KOPT-K1 (cell line): Measurements from ENCODE around the gene RDM1.

Experiments
- H3K27ac ChIP-seq: fragments of 200-600 bp; sonication (generic); 2 replicates; pipeline ENCODE4 v1.5.1; 2016; ENCODE audit warnings: antibody characterized with exemption, mild to moderate bottlenecking, low read depth, low read length; ENCODE audit not compliant: poor library complexity, severe bottlenecking
- H3K36me3 ChIP-seq: fragments of 200-600 bp; sonication (generic); 2 replicates; pipeline ENCODE4 v1.5.1; 2017; ENCODE audit warnings: antibody characterized with exemption, mild to moderate bottlenecking, low read length, moderate library complexity; ENCODE audit not compliant: insufficient read depth
- H3K9me3 ChIP-seq: fragments of 200-600 bp; sonication (generic); 2 replicates; pipeline ENCODE4 v1.5.1; 2017; ENCODE audit warnings: antibody characterized with exemption, low read length, mild to moderate bottlenecking; ENCODE audit not compliant: insufficient read depth, poor library complexity, severe bottlenecking

The RDM1 gene

DNA sequence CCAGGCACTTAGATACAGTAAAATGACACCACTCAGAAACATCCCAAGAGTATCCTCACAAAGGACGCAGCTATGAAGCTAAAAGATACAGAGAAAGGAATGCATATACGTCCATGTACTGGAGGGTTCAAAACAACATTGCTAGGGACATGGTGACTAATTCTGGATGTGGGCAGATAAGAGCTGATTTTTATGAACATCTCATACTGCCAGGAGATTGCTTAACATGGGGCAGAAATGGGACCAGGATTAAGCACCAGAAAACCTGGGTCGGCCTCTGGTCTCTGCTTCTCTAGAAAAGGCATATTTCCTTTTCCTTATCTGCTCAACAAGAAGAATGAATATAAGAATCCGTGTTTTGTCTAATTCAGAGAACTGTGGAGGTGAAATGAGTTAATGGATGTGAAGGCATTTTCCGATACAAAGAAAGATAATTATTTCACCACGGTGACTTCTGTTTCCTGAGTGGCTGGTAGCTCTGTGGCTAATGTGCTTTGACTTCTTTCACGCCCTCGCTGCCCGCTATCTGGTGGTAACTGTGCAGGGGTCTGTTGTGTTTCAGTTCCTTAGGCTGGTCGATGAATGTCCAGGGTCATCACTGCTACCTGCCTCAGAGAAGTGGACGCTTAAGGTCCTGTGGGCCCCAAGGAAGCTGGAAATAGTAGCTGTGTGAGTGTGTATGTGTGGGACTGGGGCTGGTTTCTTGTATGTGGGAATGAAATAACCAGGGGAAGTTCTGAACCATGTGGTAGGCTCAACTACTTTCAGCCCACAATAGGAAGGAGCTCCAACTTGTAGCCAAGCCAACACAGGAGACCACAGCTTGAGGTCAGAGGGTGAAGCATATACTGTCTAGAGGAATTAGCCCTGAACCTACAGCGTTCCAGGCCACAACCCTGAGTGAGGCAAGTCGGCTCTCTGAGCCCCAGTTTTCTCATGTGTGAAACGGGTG is 34.7 kb downstream of the RDM1 start:
- Histone ChIP-seq H3K9me3 (no peaks in the 10 kb centered on the region), H3K27ac (no peak overlapping the region), H3K36me3 (no peaks in the 10 kb centered on the region)

DNA sequence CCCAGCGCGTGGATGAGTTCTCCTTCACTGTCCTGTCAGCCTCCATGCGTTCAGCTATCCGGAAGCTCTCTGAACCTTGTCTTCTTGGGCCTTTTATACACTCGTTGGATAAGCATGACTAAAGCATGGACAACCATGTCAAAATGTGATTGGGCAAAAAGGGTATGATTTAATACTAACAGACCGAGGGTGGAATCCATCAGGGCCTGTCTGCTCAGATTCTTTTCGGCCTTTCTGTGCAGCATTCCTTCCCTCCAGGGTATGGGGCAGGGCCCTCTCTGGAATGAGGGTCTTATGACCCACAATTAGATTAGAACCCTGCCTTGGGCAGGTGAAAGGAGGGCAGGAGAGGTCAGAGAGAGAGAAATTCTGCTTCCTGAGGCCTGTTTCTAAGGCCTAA is 36.4 kb downstream of the RDM1 start:
- Histone ChIP-seq H3K9me3 (no peaks in the 10 kb centered on the region), H3K36me3 (no peaks in the 10 kb centered on the region), H3K27ac (no peak overlapping the region)

DNA sequence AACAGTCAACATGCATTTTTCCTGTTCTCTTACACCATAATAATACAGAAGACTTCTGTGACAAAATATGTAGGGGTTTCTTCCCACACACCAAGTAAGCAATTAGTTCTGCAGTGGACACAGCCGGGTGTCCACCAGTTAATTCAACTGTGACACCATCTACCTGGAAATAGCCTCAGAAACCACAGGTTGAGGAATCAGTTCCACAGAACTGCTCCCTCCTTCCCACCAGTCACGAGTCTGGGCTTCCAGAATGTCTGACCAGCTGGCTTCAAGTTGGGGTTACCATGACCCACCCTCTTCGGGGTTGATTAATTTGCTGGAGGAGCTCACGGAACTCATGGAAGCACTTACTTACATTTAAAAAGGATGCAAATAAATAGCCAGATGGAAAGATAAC is 36.8 kb downstream of the RDM1 start:
- Histone ChIP-seq H3K9me3 (no peaks in the 10 kb centered on the region), H3K27ac (no peak overlapping the region), H3K36me3 (no peaks in the 10 kb centered on the region)

DNA sequence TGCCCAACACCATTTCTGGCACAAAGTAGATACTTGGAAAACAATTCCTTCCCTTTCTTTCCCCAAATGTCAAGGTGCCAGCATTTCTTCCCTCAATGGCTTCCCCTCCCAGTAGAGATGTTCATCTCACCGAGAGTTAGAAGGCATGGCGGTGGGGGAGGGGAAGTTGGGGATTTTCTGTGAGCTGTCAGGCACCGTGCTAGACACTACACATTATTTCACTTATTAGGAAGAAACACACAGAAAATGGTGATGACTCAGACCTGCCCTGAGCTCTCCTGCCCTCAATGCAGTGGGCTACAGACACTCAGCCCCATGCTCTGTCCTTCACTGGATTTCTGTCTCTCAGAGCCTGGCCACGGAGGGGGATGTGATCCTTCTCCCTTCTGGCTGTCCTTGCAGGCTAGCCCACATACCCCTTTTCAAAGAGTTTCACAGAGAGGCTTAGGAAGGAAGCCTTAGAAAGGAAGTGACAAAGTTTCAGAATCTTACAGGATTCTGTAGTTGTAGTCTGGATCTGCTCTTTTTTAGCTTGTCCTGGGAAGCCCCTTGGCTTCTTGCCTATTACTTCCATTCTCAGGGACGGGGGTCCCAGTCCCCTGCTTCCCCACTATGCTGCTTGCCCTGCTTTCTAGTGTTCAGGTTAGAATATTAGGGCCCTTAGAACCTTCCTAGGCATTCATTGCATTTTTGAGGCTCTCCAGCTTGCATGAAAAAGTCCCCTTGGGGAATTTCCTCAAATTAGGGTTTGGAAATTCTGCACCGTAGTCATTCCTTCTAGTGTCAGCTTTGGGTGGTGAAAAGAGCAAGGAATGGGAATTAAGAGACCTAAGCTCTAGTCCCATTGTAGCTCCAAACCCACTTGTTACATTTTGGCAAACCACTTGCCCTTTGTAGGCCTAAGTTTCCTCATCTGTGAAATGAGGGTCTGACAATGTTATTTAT is 38.2 kb downstream of the RDM1 start:
- H3K9me3 ChIP-seq = no peaks in the 10 kb centered on the region
- H3K27ac ChIP-seq = no peak overlapping the region
- no peaks in the 10 kb centered on the region for H3K36me3 ChIP-seq

DNA sequence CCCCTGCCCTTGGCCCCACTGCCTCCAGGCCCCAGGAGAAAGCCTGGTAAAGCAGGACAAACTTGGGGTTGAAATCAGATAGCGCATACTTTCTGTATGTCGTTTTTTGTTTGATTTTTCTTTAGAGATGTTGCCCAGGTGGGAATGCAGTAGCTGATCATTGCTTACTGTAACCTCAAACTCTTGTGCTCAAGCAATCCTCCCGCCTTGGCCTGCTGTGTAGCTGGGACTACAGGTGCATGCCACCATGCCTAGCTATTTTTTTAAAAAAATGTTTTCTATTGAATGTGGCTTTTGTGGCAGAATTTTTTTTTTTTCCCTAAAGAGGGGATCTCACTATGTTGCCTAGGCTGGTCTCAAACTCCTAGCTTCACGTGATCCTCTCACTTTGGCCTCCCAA is 39.3 kb downstream of the RDM1 start:
- Histone ChIP-seq H3K27ac (no peak overlapping the region), H3K9me3 (no peaks in the 10 kb centered on the region)

DNA sequence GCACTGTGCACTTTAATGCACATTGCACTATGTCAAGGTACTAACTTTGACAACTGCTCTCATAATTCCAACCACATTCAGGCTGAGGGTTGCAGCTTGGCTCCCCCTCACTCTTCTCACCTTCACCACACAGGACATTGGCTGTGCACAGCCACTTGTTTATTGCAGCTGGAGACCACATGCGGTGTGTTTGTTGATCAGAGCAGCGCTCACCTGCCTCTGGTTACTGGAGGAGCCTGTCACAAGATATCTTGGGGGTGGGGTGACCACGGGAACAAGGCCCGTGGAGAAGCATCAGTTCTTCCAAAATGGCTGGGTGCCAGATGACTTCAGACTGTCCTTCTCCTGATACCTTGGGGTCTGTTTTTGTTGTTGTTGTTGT is 39.8 kb downstream of the RDM1 start:
- Histone ChIP-seq H3K36me3 (no peaks in the 10 kb centered on the region), H3K27ac (no peak overlapping the region), H3K9me3 (no peaks in the 10 kb centered on the region)

More for the DNA sequence above, 39.3 kb downstream of the RDM1 start:
- no peaks in the 10 kb centered on the region for H3K36me3 ChIP-seq

DNA sequence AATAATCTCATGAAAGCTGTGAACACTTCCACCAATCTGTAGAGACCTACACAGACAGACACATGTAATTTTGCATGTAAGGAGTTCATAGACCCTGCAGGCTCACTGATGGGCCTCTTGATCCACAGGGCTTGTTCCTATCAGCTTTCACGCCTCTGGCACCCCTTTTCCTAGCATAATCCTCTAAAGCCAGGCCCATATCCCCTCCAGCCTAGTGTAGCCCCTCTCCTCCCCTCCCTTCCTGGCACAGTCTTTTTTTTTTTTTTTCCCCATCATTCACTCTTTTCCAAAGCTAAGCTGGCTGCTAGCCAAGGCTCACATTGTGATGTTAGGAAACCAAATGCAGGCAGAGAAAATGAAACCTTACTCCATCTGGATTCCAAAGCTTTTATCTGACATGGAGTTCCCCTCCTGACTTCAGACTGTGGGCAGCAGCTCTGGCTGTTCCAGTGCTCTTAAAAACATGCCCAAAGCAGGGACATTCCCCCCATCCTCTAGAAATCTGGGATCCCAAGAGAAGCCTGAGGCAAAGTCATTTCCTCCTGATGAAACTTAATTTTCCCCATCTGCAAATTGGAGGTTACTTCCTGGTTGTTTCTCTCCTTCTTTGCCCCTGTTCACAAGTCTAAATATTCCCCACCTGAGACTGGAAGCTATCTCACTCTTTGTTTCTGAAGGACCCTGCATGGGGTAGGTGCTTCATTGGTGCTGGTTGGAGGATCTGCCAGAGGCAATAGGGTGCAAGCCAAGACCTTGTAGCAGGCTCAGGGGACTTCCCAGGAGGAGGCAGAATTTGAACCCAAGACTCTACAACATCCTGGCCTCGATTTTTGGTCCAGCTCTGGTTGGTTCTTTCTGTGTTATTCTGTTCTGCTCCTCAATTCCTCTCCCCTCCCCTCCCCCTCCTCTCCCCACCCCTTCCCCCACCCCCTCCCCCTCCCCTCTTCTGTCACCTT is 40.5 kb downstream of the RDM1 start:
- H3K9me3 ChIP-seq = no peaks in the 10 kb centered on the region
- H3K27ac ChIP-seq = no peak overlapping the region

DNA sequence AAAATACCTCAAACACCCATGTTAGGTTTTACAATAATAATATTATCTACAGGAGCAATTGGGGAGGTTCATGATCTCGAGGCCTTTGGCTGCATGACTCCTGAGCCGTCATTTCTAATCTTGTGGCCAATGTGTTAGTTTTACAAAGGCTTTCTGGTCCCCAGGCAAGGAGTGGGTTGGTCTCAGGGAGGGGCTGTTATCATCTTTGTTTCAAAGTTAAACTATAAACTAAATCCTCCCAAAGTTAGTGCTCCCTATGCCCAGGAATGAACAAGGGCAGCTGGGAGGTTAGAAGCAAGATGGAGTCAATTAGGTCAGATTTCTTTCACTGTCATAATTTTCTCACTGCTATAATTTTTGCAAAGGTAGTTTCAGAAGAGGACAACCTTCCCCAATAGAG is 41.3 kb downstream of the RDM1 start:
- H3K36me3 ChIP-seq = no peaks in the 10 kb centered on the region
- no peaks in the 10 kb centered on the region for H3K9me3 ChIP-seq
- H3K27ac ChIP-seq = no peak overlapping the region

More for the DNA sequence above, 40.5 kb downstream of the RDM1 start:
- H3K36me3 ChIP-seq = no peaks in the 10 kb centered on the region

DNA sequence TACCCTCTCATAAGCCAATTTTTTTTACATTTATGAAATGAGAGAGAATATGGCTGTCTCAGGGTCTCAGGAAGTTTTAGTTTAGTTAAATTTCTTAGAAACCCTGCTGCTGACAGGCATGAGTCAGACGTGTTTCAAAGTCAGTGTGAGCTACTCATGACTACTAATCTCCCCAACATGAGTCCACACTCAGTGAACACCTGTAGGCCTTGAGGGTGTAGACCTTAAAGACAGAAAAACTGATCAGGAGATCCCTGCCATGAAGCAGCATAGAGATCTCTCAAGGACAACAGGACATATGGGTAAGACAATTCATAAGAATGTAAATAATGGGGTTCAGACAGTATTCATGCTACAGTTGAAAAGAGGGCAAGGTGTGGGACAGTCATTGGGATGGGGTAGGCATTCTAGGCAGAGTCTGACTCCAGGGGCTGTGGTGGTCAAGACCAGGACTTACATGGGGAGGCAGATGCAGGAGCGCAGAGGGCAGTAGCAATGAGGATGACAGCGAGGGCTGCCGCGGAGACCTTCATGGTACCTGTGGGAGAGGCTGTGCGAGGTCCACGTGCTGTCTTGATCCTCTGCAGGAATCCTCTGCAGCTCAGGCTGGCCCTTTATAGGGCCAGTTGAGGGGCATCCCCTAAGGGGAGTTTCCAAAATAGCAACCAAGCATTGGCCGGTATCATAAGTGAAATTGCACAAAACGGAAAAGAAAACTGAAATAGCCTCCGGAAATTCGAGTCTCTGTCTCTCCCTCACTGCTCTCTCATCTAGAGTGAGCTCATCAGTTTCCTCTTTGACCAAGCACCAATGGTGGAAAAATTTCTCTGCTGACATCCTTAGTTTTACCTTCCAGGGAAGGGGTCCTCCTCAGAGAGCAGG is 50.6 kb downstream of the RDM1 start, which contains the start of gene CCL5:
Gene CCL5, minus strand, starts transcription at position 588 of the 882 bp plus-strand sequence.
- Histone ChIP-seq H3K9me3 (no peaks in the 10 kb centered on the region), H3K36me3 (no peaks in the 10 kb centered on the region), H3K27ac (no peak within 1 kb of the TSS)

DNA sequence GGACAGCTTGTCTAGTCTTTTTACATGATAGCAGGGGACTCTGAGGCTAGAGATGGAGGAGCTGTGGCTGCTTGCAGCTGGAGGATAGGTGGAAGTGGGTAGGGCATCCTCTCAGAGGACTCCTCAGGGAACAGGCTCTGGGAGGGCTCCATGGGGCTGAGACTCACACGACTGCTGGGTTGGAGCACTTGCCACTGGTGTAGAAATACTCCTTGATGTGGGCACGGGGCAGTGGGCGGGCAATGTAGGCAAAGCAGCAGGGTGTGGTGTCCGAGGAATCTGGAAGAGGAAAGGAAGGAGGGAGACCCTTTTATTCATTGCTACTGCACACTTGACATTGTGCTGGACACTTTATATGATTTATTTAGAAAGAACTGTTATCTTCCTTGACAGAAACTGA is 52.2 kb downstream of the RDM1 start:
- Histone ChIP-seq H3K27ac (no peak overlapping the region), H3K9me3 (no peaks in the 10 kb centered on the region), H3K36me3 (no peaks in the 10 kb centered on the region)

DNA sequence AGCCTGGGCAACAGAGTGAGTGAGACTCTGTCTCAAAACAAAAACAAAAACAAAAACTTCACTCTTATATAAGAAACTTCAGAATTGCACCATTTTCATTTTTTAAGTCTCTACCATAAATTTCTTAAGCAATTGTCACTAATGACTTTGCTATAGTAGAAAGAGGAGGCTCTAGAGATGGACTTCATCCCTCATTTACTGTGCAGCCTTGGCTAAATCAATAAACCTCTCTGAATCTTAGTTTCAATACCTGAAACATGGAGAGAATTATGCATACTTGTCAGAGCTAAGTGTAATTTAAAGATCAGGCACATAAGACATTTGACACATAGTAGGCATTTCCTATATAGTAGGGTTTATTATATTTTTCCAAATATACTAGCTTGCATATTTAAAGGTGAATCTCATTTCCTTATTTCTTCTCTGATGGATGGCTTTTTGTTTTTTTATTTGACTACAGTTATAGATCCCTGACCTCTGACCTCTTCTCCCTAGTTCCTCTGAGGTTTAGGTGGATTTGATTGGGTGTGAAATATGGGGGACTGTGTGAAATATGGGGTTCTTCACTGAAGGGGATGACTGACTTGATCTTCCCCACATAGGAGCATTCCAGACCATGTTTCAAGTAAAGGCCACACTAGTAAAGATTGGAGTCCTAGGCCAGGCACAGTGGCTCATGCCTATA is 53.1 kb downstream of the RDM1 start:
- Histone ChIP-seq H3K36me3 (no peaks in the 10 kb centered on the region), H3K27ac (no peak overlapping the region), H3K9me3 (no peaks in the 10 kb centered on the region)

DNA sequence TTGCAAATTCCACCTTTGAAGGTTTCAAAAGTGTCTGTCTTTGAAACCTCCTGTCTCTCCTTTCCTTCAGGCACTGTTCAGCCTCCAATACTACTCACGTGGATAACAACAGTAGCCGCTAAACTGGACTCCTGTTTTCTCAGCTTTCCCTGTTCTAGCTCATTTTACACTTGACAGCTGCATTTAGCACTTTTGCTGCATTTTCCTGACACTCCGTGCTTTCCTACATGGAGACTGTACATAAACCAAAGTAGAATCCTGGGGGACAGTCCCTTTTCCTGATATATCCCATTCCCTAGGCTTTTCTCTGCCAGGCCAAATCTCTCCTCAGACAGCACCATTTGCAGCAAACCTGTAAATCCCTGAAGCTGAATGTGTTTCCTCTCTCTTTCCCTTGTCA is 54.0 kb downstream of the RDM1 start:
- H3K27ac ChIP-seq = no peak overlapping the region
- H3K9me3 ChIP-seq = no peaks in the 10 kb centered on the region
- no peaks in the 10 kb centered on the region for H3K36me3 ChIP-seq

DNA sequence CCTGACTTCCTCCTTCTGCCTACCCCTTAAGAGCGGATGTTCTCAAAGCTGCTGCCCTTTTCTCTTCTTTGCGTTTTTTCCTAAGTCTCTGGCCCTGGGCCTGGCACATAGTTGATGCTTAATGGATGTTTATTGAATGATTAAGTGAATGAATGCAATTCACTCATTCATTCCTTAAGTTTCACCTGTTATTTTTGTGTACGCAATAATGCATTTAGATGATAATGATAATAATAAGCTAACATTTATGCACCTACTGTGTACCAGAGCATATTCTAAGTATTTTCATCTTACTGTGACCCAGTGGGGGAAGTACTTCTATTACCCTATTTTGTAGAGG is 54.8 kb downstream of the RDM1 start:
- Histone ChIP-seq H3K9me3 (no peaks in the 10 kb centered on the region), H3K36me3 (no peaks in the 10 kb centered on the region), H3K27ac (no peak overlapping the region)
